GOT3 (cell line): ENCODE results near the gene HOXB6.

Experiments used
- DNase-seq: peaks from one replicate; lab custom pipeline; 2025; ENCODE audit warnings: mixed read lengths; lab: John Stamatoyannopoulos, UW

HOXB6 gene

GRCh38 chr17:48552466-48553189 is 52.2 kb downstream of the HOXB6 start:
- DNase-seq = no peak

- DNase-seq = no peak
These were observed 53.0 kb downstream of the HOXB6 start for GRCh38 chr17:48551596-48552465.

- no peak for DNase-seq
These were observed 53.6 kb downstream of the HOXB6 start for GRCh38 chr17:48551214-48551555.

GRCh38 chr17:48550502-48551213 is 54.1 kb downstream of the HOXB6 start:
- DNase-seq = no peak

- no peak for DNase-seq
These were observed 54.8 kb downstream of the HOXB6 start for GRCh38 chr17:48549914-48550501.

- DNase-seq = no peak
These were observed 55.5 kb downstream of the HOXB6 start for GRCh38 chr17:48549281-48549630.

GRCh38 chr17:48548523-48549280 is 56.1 kb downstream of the HOXB6 start:
- no peak for DNase-seq

- DNase-seq = no peak
These were observed 56.8 kb downstream of the HOXB6 start for GRCh38 chr17:48547808-48548522.

- no peak for DNase-seq
These were observed 57.6 kb downstream of the HOXB6 start for GRCh38 chr17:48546924-48547807.

- DNase-seq = no peak
These were observed 58.5 kb downstream of the HOXB6 start for GRCh38 chr17:48546137-48546923.
